C4-2B (cell line): ENCODE data around the gene MTHFD2L.

Source experiments
- ZFX ChIP-seq: fragments of 450-650 bp; IDR thresholded peaks from 2 replicates; pipeline ENCODE4 v1.6.1; 2017
- TF ChIP-seq, protein P1 (sequence below): fragments of 450-650 bp; conservative IDR thresholded peaks from 2 replicates; pipeline ENCODE4 v1.5.1; 2017; ENCODE audit warnings: mild to moderate bottlenecking

DNA sequence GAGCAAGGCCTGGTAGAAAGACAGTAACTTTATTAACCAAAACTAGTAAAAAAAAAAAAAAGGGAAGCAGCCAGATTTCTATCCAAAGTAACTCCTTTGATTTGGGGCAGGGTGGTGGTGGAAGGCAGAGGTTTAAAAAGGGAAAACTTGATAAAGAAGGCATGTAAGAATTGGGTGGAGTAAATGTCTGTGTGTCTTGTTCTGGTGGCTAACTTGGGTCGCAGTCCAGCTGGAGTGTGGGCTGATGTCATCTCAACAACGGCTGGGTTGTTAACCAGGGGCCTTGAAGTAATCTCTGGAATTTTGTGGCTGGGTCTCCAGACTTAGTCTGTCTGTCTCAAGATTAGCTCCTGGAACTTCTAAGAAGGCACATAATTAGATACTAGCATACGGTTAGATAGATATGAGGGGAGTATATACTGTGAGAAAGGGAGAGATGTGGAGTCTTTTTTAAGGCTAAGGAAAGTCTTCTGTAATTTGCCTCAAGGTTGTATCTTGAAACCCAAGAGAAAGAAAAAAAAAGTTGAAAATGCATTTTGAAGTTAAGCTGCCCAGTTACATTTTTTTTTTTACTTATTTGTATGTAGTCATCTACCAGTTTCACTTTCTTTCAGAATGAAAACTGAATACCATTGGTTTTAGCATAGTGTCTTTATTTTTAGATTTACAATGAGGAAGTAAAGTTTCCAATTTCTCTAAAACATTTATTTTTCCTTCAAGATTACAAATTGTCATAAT is 48.3 kb downstream of the MTHFD2L start:
- no peak for TF ChIP-seq ZFX
- TF ChIP-seq, protein P1, sequence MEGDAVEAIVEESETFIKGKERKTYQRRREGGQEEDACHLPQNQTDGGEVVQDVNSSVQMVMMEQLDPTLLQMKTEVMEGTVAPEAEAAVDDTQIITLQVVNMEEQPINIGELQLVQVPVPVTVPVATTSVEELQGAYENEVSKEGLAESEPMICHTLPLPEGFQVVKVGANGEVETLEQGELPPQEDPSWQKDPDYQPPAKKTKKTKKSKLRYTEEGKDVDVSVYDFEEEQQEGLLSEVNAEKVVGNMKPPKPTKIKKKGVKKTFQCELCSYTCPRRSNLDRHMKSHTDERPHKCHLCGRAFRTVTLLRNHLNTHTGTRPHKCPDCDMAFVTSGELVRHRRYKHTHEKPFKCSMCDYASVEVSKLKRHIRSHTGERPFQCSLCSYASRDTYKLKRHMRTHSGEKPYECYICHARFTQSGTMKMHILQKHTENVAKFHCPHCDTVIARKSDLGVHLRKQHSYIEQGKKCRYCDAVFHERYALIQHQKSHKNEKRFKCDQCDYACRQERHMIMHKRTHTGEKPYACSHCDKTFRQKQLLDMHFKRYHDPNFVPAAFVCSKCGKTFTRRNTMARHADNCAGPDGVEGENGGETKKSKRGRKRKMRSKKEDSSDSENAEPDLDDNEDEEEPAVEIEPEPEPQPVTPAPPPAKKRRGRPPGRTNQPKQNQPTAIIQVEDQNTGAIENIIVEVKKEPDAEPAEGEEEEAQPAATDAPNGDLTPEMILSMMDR, result no peak
